PFSK-1 (cell line): ENCODE measurements around the gene MAPRE2.

ENCODE experiments used
- FOXP2 ChIP-seq: optimal IDR thresholded peaks from 2 replicates; pipeline ENCODE3; 2011; ENCODE audit warnings: borderline replicate concordance, control low read depth, inconsistent platforms; ENCODE audit not compliant: insufficient read depth; ENCODE audit errors: extremely low read length, extremely low read depth
- POLR2AphosphoS5 ChIP-seq: IDR thresholded peaks from 2 replicates; pipeline ENCODE4 v1.6.1; 2012; ENCODE audit warnings: low read depth, mild to moderate bottlenecking, control low read depth, low read length, moderate library complexity
- SIN3A ChIP-seq: IDR thresholded peaks from 2 replicates; pipeline ENCODE4 v1.6.1; 2012; ENCODE audit warnings: mild to moderate bottlenecking, low read length, moderate library complexity, borderline replicate concordance; ENCODE audit not compliant: insufficient read depth
- TAF1 ChIP-seq: IDR thresholded peaks from 2 replicates; pipeline ENCODE4 v1.6.1; 2012; ENCODE audit warnings: low read length, control low read depth, borderline replicate concordance; ENCODE audit not compliant: insufficient read depth
- TF ChIP-seq, protein P1 (sequence below), 2 experiments: IDR thresholded peaks; 2 replicates each; pipeline versions ENCODE4 v1.6.1 to v1.8.0; 2011 to 2012; ENCODE audit warnings: low read depth in 2 of 2, low read length in 2 of 2, control low read depth in 1 of 2, inconsistent platforms in 1 of 2, mild to moderate bottlenecking in 1 of 2, moderate library complexity in 1 of 2; ENCODE audit not compliant: insufficient read depth in 1 of 2

MAPRE2 gene

DNA sequence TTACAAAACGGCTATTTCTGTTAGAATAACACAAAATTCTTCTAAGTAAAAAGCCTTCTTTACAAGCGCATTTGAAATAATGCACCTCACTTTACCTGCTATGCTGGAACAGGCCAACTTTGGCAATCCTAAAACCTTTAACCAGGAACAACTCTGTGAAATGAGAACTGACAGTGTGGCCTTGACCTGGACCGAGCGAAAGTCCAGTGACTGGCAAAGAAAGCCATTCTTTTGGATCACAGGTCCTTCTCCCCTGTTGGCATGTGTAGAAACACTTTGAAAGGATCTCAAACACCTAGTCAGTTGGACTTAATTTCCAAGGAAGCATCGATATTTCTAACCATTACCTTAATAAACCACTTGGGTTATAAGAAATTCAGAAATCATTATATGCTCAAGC, 21.2 kb downstream of the MAPRE2 start:
- TF ChIP-seq FOXP2 (no peak), SIN3A (no peak), POLR2AphosphoS5 (no peak), TAF1 (no peak)
- TF ChIP-seq, protein P1, sequence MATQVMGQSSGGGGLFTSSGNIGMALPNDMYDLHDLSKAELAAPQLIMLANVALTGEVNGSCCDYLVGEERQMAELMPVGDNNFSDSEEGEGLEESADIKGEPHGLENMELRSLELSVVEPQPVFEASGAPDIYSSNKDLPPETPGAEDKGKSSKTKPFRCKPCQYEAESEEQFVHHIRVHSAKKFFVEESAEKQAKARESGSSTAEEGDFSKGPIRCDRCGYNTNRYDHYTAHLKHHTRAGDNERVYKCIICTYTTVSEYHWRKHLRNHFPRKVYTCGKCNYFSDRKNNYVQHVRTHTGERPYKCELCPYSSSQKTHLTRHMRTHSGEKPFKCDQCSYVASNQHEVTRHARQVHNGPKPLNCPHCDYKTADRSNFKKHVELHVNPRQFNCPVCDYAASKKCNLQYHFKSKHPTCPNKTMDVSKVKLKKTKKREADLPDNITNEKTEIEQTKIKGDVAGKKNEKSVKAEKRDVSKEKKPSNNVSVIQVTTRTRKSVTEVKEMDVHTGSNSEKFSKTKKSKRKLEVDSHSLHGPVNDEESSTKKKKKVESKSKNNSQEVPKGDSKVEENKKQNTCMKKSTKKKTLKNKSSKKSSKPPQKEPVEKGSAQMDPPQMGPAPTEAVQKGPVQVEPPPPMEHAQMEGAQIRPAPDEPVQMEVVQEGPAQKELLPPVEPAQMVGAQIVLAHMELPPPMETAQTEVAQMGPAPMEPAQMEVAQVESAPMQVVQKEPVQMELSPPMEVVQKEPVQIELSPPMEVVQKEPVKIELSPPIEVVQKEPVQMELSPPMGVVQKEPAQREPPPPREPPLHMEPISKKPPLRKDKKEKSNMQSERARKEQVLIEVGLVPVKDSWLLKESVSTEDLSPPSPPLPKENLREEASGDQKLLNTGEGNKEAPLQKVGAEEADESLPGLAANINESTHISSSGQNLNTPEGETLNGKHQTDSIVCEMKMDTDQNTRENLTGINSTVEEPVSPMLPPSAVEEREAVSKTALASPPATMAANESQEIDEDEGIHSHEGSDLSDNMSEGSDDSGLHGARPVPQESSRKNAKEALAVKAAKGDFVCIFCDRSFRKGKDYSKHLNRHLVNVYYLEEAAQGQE (IDR thresholded peaks at IDR 0.05; ENCODE audit: insufficient read depth in 1 of 2, low read depth in 2 of 2, low read length in 2 of 2), result no peak

DNA sequence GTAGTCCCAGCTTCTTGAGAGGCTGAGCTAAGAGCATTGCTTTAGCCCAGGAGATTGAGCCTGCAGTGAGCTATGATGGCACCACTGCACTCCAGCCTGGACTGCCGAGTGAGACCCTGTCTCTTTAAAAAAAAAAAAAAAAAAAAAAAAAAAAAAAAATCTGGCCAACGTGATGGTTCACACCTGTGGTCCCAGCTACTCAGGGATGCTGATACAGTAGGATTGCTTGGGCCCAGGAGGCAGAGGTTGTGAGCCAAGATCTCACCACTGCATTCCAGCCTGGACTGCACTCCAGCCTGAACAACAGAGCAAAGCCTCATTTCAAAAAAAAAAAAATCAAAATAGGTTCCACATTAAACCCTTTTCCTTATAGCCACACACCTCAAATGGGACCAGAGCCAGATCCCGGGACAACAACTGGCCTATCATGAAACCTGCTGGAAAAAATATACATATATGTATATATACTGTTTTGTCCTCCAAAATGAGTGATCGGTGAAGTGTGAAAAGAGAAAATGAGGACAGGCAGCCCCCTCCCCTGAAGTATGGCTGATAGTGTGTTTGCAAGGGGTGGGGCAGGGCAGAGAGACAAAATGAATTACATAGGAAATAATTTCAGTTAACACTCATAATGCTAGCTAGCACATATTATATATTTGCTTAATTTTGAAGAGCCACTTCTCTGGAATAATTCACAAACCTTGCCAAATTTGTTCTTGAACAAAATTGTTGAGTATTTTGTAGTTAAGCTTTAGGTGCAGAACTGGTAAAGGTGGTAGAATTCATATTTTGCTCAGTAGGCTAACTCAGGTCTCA, 22.9 kb downstream of the MAPRE2 start:
- TF ChIP-seq, protein P1 (IDR thresholded peaks at IDR 0.05; ENCODE audit: insufficient read depth in 1 of 2, low read depth in 2 of 2, low read length in 2 of 2), result no peak
- TF ChIP-seq TAF1 (no peak), SIN3A (no peak), FOXP2 (no peak), POLR2AphosphoS5 (no peak)

DNA sequence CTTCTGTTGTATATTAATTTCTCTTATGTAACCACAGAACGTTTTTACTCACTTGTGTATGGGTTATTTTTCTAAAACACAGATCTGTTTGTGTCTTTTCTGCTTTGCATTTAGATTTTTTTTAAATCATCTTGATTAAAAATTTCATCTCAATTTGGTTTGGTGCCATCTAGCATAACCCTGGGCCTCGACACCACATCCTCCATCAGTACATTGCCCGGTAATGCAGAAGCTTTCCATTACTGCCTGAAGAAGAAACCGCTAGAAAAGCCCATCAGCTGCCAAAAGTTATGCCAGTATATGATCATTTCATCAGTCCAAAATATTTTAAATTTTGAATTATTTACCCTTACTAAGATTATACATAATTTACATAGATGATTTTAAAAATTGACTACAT, 26.2 kb downstream of the MAPRE2 start:
- no peak for TF ChIP-seq SIN3A
- TF ChIP-seq, protein P1 (IDR thresholded peaks at IDR 0.05; ENCODE audit: insufficient read depth in 1 of 2, low read depth in 2 of 2, low read length in 2 of 2), result no peak
- TF ChIP-seq FOXP2, result no peak
- no peak for TF ChIP-seq TAF1
- TF ChIP-seq POLR2AphosphoS5, result no peak

DNA sequence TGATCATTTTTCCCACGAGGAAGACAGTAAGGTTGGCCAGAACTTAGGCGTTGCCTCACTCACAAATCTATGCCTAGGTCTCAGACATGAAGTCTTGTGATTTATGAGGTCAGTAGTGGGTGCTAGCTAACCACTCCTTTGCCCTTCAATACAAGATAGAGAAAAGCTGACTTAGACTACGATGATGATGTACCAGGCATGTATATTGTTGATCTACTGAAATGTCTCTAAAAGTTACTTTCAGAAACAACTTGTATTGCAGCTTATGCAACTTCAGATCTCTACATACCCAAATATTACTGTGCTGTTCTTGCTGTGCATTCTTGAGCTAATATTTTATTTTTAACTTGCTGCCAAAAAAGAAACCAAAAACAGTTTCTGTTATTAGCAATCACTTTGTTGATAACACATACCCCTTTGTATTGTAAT, 30.6 kb downstream of the MAPRE2 start:
- TF ChIP-seq FOXP2 (no peak), TAF1 (no peak), SIN3A (no peak), POLR2AphosphoS5 (no peak)
- TF ChIP-seq, protein P1 (IDR thresholded peaks at IDR 0.05; ENCODE audit: insufficient read depth in 1 of 2, low read depth in 2 of 2, low read length in 2 of 2), result no peak
